ENCODE data around the gene PLA2G4A. TPM values are rescaled to one million over a fixed set of nuclear protein-coding genes. Genes with fewer than 3 reads are reported as not detected.

The PLA2G4A gene
- total and polyA plus RNA-seq, 2 experiments from 2014 or later = 1.1 to 3.8 TPM

DNA sequence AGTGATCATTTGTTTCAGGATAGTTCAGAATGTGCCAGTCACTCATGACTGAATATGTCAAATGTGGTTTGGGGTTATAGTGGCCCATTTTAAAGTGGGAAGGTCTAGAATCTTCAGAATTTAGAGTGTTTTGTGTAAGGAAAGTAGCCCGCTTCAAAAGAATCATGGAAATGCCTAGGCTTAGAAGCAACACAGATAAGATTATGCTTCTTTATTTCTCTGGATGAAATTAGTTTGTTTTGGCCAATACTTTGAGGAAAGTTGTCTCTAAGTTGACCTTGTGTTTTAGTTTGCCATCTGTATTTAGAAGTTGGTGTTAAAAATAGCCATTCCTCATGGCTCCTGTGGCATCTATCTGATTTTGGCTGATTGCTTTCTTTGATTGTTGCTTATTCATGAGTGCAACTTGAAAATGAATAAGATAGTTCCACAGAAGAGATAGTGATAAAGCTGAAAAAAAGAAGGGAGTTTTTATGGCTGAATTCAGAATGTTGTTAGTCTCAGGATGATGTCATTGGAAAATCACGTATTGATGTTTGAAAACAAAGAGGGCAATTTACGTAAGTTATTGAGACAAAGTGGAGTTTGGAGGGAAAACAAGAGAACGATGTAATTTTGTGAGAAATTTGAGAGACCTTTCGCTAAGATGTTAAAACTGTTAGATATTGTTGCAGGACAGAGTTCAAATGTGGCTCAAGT, 71.9 kb downstream of the PLA2G4A start:
- TF ChIP-seq POLR2AphosphoS5 (IDR thresholded peaks at IDR 0.05; ENCODE audit: low read depth) = no peak
- TF ChIP-seq NANOG (IDR thresholded peaks at IDR 0.05; ENCODE audit: borderline replicate concordance) = no peak
- no peak for TF ChIP-seq ZNF114 (CRISPR knock-in tag; IDR thresholded peaks at IDR 0.05)
- TF ChIP-seq, protein P1, sequence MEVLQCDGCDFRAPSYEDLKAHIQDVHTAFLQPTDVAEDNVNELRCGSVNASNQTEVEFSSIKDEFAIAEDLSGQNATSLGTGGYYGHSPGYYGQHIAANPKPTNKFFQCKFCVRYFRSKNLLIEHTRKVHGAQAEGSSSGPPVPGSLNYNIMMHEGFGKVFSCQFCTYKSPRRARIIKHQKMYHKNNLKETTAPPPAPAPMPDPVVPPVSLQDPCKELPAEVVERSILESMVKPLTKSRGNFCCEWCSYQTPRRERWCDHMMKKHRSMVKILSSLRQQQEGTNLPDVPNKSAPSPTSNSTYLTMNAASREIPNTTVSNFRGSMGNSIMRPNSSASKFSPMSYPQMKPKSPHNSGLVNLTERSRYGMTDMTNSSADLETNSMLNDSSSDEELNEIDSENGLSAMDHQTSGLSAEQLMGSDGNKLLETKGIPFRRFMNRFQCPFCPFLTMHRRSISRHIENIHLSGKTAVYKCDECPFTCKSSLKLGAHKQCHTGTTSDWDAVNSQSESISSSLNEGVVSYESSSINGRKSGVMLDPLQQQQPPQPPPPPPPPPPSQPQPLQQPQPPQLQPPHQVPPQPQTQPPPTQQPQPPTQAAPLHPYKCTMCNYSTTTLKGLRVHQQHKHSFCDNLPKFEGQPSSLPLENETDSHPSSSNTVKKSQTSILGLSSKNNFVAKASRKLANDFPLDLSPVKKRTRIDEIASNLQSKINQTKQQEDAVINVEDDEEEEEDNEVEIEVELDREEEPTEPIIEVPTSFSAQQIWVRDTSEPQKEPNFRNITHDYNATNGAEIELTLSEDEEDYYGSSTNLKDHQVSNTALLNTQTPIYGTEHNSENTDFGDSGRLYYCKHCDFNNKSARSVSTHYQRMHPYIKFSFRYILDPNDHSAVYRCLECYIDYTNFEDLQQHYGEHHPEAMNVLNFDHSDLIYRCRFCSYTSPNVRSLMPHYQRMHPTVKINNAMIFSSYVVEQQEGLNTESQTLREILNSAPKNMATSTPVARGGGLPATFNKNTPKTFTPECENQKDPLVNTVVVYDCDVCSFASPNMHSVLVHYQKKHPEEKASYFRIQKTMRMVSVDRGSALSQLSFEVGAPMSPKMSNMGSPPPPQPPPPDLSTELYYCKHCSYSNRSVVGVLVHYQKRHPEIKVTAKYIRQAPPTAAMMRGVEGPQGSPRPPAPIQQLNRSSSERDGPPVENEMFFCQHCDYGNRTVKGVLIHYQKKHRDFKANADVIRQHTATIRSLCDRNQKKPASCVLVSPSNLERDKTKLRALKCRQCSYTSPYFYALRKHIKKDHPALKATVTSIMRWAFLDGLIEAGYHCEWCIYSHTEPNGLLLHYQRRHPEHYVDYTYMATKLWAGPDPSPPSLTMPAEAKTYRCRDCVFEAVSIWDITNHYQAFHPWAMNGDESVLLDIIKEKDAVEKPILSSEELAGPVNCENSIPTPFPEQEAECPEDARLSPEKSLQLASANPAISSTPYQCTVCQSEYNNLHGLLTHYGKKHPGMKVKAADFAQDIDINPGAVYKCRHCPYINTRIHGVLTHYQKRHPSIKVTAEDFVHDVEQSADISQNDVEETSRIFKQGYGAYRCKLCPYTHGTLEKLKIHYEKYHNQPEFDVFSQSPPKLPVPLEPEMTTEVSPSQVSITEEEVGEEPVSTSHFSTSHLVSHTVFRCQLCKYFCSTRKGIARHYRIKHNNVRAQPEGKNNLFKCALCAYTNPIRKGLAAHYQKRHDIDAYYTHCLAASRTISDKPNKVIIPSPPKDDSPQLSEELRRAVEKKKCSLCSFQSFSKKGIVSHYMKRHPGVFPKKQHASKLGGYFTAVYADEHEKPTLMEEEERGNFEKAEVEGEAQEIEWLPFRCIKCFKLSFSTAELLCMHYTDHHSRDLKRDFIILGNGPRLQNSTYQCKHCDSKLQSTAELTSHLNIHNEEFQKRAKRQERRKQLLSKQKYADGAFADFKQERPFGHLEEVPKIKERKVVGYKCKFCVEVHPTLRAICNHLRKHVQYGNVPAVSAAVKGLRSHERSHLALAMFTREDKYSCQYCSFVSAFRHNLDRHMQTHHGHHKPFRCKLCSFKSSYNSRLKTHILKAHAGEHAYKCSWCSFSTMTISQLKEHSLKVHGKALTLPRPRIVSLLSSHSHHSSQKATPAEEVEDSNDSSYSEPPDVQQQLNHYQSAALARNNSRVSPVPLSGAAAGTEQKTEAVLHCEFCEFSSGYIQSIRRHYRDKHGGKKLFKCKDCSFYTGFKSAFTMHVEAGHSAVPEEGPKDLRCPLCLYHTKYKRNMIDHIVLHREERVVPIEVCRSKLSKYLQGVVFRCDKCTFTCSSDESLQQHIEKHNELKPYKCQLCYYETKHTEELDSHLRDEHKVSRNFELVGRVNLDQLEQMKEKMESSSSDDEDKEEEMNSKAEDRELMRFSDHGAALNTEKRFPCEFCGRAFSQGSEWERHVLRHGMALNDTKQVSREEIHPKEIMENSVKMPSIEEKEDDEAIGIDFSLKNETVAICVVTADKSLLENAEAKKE (CRISPR knock-in tag; IDR thresholded peaks at IDR 0.05) = no peak
- TF ChIP-seq EZH2 (IDR thresholded peaks at IDR 0.05; ENCODE audit: low read depth, unreplicated experiment) = no peak
- TF ChIP-seq, protein P2, sequence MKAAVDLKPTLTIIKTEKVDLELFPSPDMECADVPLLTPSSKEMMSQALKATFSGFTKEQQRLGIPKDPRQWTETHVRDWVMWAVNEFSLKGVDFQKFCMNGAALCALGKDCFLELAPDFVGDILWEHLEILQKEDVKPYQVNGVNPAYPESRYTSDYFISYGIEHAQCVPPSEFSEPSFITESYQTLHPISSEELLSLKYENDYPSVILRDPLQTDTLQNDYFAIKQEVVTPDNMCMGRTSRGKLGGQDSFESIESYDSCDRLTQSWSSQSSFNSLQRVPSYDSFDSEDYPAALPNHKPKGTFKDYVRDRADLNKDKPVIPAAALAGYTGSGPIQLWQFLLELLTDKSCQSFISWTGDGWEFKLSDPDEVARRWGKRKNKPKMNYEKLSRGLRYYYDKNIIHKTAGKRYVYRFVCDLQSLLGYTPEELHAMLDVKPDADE (IDR thresholded peaks at IDR 0.05) = no peak
- TF ChIP-seq EZH2phosphoT487 (IDR thresholded peaks at IDR 0.05; ENCODE audit: unreplicated experiment) = no peak
- TF ChIP-seq, protein P3, sequence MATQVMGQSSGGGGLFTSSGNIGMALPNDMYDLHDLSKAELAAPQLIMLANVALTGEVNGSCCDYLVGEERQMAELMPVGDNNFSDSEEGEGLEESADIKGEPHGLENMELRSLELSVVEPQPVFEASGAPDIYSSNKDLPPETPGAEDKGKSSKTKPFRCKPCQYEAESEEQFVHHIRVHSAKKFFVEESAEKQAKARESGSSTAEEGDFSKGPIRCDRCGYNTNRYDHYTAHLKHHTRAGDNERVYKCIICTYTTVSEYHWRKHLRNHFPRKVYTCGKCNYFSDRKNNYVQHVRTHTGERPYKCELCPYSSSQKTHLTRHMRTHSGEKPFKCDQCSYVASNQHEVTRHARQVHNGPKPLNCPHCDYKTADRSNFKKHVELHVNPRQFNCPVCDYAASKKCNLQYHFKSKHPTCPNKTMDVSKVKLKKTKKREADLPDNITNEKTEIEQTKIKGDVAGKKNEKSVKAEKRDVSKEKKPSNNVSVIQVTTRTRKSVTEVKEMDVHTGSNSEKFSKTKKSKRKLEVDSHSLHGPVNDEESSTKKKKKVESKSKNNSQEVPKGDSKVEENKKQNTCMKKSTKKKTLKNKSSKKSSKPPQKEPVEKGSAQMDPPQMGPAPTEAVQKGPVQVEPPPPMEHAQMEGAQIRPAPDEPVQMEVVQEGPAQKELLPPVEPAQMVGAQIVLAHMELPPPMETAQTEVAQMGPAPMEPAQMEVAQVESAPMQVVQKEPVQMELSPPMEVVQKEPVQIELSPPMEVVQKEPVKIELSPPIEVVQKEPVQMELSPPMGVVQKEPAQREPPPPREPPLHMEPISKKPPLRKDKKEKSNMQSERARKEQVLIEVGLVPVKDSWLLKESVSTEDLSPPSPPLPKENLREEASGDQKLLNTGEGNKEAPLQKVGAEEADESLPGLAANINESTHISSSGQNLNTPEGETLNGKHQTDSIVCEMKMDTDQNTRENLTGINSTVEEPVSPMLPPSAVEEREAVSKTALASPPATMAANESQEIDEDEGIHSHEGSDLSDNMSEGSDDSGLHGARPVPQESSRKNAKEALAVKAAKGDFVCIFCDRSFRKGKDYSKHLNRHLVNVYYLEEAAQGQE (IDR thresholded peaks at IDR 0.05; ENCODE audit: unreplicated experiment) = no peak
- TF ChIP-seq JUNB (IDR thresholded peaks at IDR 0.05; ENCODE audit: unreplicated experiment) = no peak
- no peak for TF ChIP-seq ZNF331 (CRISPR knock-in tag; IDR thresholded peaks at IDR 0.05; ENCODE audit: low read depth)
- TF ChIP-seq CREB1 (CRISPR knock-in tag; IDR thresholded peaks at IDR 0.05; ENCODE audit: low read depth) = no peak
- no peak for TF ChIP-seq STAT1 (IDR thresholded peaks at IDR 0.05; ENCODE audit: unreplicated experiment)
- TF ChIP-seq, protein P4, sequence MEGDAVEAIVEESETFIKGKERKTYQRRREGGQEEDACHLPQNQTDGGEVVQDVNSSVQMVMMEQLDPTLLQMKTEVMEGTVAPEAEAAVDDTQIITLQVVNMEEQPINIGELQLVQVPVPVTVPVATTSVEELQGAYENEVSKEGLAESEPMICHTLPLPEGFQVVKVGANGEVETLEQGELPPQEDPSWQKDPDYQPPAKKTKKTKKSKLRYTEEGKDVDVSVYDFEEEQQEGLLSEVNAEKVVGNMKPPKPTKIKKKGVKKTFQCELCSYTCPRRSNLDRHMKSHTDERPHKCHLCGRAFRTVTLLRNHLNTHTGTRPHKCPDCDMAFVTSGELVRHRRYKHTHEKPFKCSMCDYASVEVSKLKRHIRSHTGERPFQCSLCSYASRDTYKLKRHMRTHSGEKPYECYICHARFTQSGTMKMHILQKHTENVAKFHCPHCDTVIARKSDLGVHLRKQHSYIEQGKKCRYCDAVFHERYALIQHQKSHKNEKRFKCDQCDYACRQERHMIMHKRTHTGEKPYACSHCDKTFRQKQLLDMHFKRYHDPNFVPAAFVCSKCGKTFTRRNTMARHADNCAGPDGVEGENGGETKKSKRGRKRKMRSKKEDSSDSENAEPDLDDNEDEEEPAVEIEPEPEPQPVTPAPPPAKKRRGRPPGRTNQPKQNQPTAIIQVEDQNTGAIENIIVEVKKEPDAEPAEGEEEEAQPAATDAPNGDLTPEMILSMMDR (conservative IDR thresholded peaks at IDR 0.05; ENCODE audit: low read depth in 2 of 2) = no peak
- Mint-ChIP-seq H3K36me3 (ENCODE audit: low read depth) (no peaks in the 10 kb centered on the region), H3K4me3 (no peak overlapping the region), H3K27me3 (ENCODE audit: insufficient read depth, low read depth, poor library complexity) (no peaks in the 10 kb centered on the region), H3K27ac (no peak overlapping the region), H3K9me3 (no peaks in the 10 kb centered on the region), H3K4me1 (peaks cover 23% of the 10 kb centered on the region)
- ATAC-seq = no peak
- no peak overlapping the region for H3K27ac ChIP-seq (ENCODE audit: low read depth)
- H3K79me2 ChIP-seq (replicated peaks; ENCODE audit: insufficient read depth) = no peaks in the 10 kb centered on the region
- H3K4me2 ChIP-seq = no peak overlapping the region
- no peak for DNase-seq (ENCODE audit: low spot score)
- no peaks in the 10 kb centered on the region for H3K9me2 ChIP-seq (ENCODE audit: insufficient read depth)
- no peaks in the 10 kb centered on the region for H3K36me3 ChIP-seq (ENCODE audit: insufficient read depth)
- no peaks in the 10 kb centered on the region for H3K27me3 ChIP-seq (ENCODE audit: insufficient read depth)
- no peak overlapping the region for H2AFZ ChIP-seq
- H4K20me1 ChIP-seq (replicated peaks; ENCODE audit: insufficient read depth) = no peaks in the 10 kb centered on the region
- peaks cover 5% of the 10 kb centered on the region; the same call in 1 of the 2 replicates for H3K4me1 ChIP-seq (ENCODE audit: insufficient read depth)
- no peak overlapping the region for H3K4me3 ChIP-seq
- H3F3A ChIP-seq (replicated peaks; ENCODE audit: low read depth) = no peaks in the 10 kb centered on the region
